Measurements from ENCODE around the gene ROM1.

GRCh38 chr11:62604460-62605120 lies 8.5 kb upstream of the ROM1 start:
- TF ChIP-seq EZH2 (IDR thresholded peaks at IDR 0.05) (no peak), POLR2AphosphoS5 (IDR thresholded peaks at IDR 0.05; ENCODE audit: borderline replicate concordance, low read depth, low read length) (no peak)
